Loucy (cell line): ENCODE data around the gene PVALEF.

ENCODE experiments used
- H2AFZ ChIP-seq: fragments of 200-600 bp; sonication (generic); 2 replicates; pipeline ENCODE4 v1.6.0; 2016; ENCODE audit warnings: antibody characterized with exemption, mild to moderate bottlenecking, low read length, moderate library complexity
- H3F3A ChIP-seq: fragments of 200-600 bp; 2 replicates; pipeline ENCODE4 v1.6.0; 2016; ENCODE audit warnings: antibody characterized with exemption, low read depth, mild to moderate bottlenecking
- H3K27me3 ChIP-seq: fragments of 200-600 bp; sonication (generic); 2 replicates; pipeline ENCODE4 v1.6.1; 2014; ENCODE audit warnings: low read length, mild to moderate bottlenecking; ENCODE audit not compliant: insufficient read depth, poor library complexity, severe bottlenecking
- H3K36me3 ChIP-seq: fragments of 200-600 bp; sonication (generic); 2 replicates; pipeline ENCODE4 v1.6.1; 2016; ENCODE audit warnings: low read length; ENCODE audit not compliant: insufficient read depth
- H3K4me1 ChIP-seq: fragments of 200-600 bp; sonication (generic); 2 replicates; pipeline ENCODE4 v1.5.1; 2014; ENCODE audit warnings: low read length, mild to moderate bottlenecking; ENCODE audit not compliant: insufficient read depth, poor library complexity, severe bottlenecking
- H3K4me2 ChIP-seq: fragments of 200-600 bp; sonication (generic); 2 replicates; pipeline ENCODE4 v1.6.0; 2014; ENCODE audit warnings: antibody characterized with exemption, low read length, low read depth, mild to moderate bottlenecking; ENCODE audit not compliant: poor library complexity, severe bottlenecking
- H3K4me3 ChIP-seq: fragments of 200-600 bp; sonication (generic); 2 replicates; pipeline ENCODE4 v1.5.1; 2014; ENCODE audit warnings: low read length, mild to moderate bottlenecking, mixed read lengths; ENCODE audit not compliant: poor library complexity, severe bottlenecking
- H3K79me2 ChIP-seq: fragments of 200-600 bp; sonication (generic); 2 replicates; pipeline ENCODE4 v1.6.1; 2014; ENCODE audit warnings: low read length; ENCODE audit not compliant: insufficient read depth
- H3K9ac ChIP-seq: fragments of 200-600 bp; sonication (generic); 2 replicates; pipeline ENCODE4 v1.6.0; 2014; ENCODE audit warnings: mild to moderate bottlenecking, low read depth, low read length, moderate library complexity; ENCODE audit not compliant: poor library complexity, severe bottlenecking
- H3K9me2 ChIP-seq: fragments of 200-600 bp; sonication (generic); replicated peaks from 2 replicates; pipeline ENCODE4 v1.6.1; 2016; ENCODE audit warnings: low read depth, low read length, mixed read lengths
- H3K9me3 ChIP-seq: fragments of 200-600 bp; sonication (generic); 2 replicates; pipeline ENCODE4 v1.6.1; 2014; ENCODE audit warnings: mild to moderate bottlenecking, antibody characterized with exemption, low read length, low read depth; ENCODE audit not compliant: insufficient read depth
- H4K20me1 ChIP-seq: fragments of 200-600 bp; sonication (generic); 2 replicates; pipeline ENCODE4 v1.6.0; 2014; ENCODE audit warnings: antibody characterized with exemption, low read length, mild to moderate bottlenecking; ENCODE audit not compliant: insufficient read depth, poor library complexity, severe bottlenecking
- CTCF ChIP-seq: fragments of 200-600 bp; sonication (generic); conservative IDR thresholded peaks from 2 replicates; pipeline ENCODE4 v1.5.1; 2014; ENCODE audit warnings: mild to moderate bottlenecking, antibody characterized with exemption, low read length
- EZH2phosphoT487 ChIP-seq: fragments of 200-600 bp; IDR thresholded peaks from 2 replicates; pipeline ENCODE4 v1.6.1; 2018; ENCODE audit warnings: antibody characterized with exemption, mild to moderate bottlenecking, moderate library complexity, borderline replicate concordance

Gene PVALEF

GRCh38 chr17:81138083-81138482 lies 27.2 kb upstream of the PVALEF start:
- no peak overlapping the region for H3K4me3 ChIP-seq
- H3K9ac ChIP-seq: no peak overlapping the region
- no peak overlapping the region for H3K4me2 ChIP-seq
- H4K20me1 ChIP-seq: no peaks in the 10 kb centered on the region
- no peaks in the 10 kb centered on the region for H3K79me2 ChIP-seq
- H3K4me1 ChIP-seq: peaks cover 3% of the 10 kb centered on the region
- H3K36me3 ChIP-seq: no peaks in the 10 kb centered on the region
- no peak overlapping the region for H2AFZ ChIP-seq
- no peaks in the 10 kb centered on the region for H3K9me3 ChIP-seq
- TF ChIP-seq EZH2phosphoT487 (no peak), CTCF (no peak)
- peaks cover 2% of the 10 kb centered on the region; the same call in 1 of the 2 replicates for H3F3A ChIP-seq
- no peaks in the 10 kb centered on the region for H3K9me2 ChIP-seq
- H3K27me3 ChIP-seq: no peaks in the 10 kb centered on the region

GRCh38 chr17:81138500-81138899 lies 26.8 kb upstream of the PVALEF start:
- TF ChIP-seq EZH2phosphoT487: no peak
- TF ChIP-seq CTCF: no peak
- Histone ChIP-seq H3K9me2 (no peaks in the 10 kb centered on the region), H2AFZ (no peak overlapping the region), H3K4me3 (no peak overlapping the region), H3F3A (peaks cover 2% of the 10 kb centered on the region; the same call in 1 of the 2 replicates), H3K27me3 (no peaks in the 10 kb centered on the region), H3K9me3 (no peaks in the 10 kb centered on the region), H3K79me2 (no peaks in the 10 kb centered on the region), H4K20me1 (no peaks in the 10 kb centered on the region), H3K4me1 (peaks cover 3% of the 10 kb centered on the region), H3K36me3 (no peaks in the 10 kb centered on the region), H3K4me2 (no peak overlapping the region), H3K9ac (no peak overlapping the region)

GRCh38 chr17:81139428-81139827 lies 25.9 kb upstream of the PVALEF start:
- no peak overlapping the region for H3K4me2 ChIP-seq
- H3K79me2 ChIP-seq: no peaks in the 10 kb centered on the region
- peaks cover 3% of the 10 kb centered on the region for H3K4me1 ChIP-seq
- H2AFZ ChIP-seq: no peak overlapping the region
- H3K27me3 ChIP-seq: no peaks in the 10 kb centered on the region
- H3K9me3 ChIP-seq: no peaks in the 10 kb centered on the region
- peaks cover 2% of the 10 kb centered on the region; the same call in 1 of the 2 replicates for H3F3A ChIP-seq
- no peaks in the 10 kb centered on the region for H4K20me1 ChIP-seq
- H3K4me3 ChIP-seq: no peak overlapping the region
- no peak overlapping the region for H3K9ac ChIP-seq
- no peak for TF ChIP-seq CTCF
- H3K36me3 ChIP-seq: no peaks in the 10 kb centered on the region
- no peaks in the 10 kb centered on the region for H3K9me2 ChIP-seq
